ENCODE measurements around the gene RAPGEF2.

GRCh38 chr4:159360549-159360948 is 257.7 kb downstream of the RAPGEF2 start:
- TF ChIP-seq, protein P1, sequence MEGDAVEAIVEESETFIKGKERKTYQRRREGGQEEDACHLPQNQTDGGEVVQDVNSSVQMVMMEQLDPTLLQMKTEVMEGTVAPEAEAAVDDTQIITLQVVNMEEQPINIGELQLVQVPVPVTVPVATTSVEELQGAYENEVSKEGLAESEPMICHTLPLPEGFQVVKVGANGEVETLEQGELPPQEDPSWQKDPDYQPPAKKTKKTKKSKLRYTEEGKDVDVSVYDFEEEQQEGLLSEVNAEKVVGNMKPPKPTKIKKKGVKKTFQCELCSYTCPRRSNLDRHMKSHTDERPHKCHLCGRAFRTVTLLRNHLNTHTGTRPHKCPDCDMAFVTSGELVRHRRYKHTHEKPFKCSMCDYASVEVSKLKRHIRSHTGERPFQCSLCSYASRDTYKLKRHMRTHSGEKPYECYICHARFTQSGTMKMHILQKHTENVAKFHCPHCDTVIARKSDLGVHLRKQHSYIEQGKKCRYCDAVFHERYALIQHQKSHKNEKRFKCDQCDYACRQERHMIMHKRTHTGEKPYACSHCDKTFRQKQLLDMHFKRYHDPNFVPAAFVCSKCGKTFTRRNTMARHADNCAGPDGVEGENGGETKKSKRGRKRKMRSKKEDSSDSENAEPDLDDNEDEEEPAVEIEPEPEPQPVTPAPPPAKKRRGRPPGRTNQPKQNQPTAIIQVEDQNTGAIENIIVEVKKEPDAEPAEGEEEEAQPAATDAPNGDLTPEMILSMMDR (IDR thresholded peaks at IDR 0.05) = no peak
- TF ChIP-seq POLR2A (IDR thresholded peaks at IDR 0.05) = no peak
